ENCODE measurements around the gene TAS2R50. TPM values are rescaled to one million over a fixed set of nuclear protein-coding genes. Genes with fewer than 3 reads are reported as not detected.

Gene TAS2R50
- total RNA-seq, 2 experiments from 2014 or later = 0.63 TPM; not detected in 1

- no peak for DNase-seq
- TF ChIP-seq CTCF (IDR thresholded peaks at IDR 0.05) = no peak
- ChIA-PET CTCF (no interaction called here), POLR2A (no interaction called here)
- H3K4me3 Mint-ChIP-seq = no peak within 1 kb of the TSS
- no peak for ATAC-seq
- peaks cover 1% of the 10 kb centered on the region for H3K9me3 Mint-ChIP-seq
- H3K36me3 Mint-ChIP-seq (ENCODE audit: low read depth) = peaks cover 27% of the 10 kb centered on the region
- no peaks in the 10 kb centered on the region for H3K4me1 Mint-ChIP-seq (ENCODE audit: low read depth)
- intact Hi-C loops (cut with micrococcal nuclease) = no loop called here
- no peak within 1 kb of the TSS for H3K27ac Mint-ChIP-seq
- no peaks in the 10 kb centered on the region for H3K27me3 Mint-ChIP-seq
These were observed 11.5 kb upstream of the TAS2R50 start, which contains the start of gene TAS2R20 for GRCh38 chr12:10998204-10998603. Gene TAS2R20, minus strand, starts transcription at chr12:10998304. Its CDS starts 429 bp downstream, at chr12:10997875.

GRCh38 chr12:10994307-10994706 is 7.6 kb upstream of the TAS2R50 start:
- ChIA-PET POLR2A (no interaction called here), CTCF (no interaction called here)
- TF ChIP-seq CTCF (IDR thresholded peaks at IDR 0.05) = no peak
- H3K4me3 Mint-ChIP-seq = no peak overlapping the region
- H3K36me3 Mint-ChIP-seq (ENCODE audit: low read depth) = peaks cover 45% of the 10 kb centered on the region
- ATAC-seq = no peak
- H3K4me1 Mint-ChIP-seq (ENCODE audit: low read depth) = no peaks in the 10 kb centered on the region
- peaks cover 6% of the 10 kb centered on the region for H3K9me3 Mint-ChIP-seq
- intact Hi-C loops (cut with micrococcal nuclease) = no loop called here
- no peak for DNase-seq
- no peaks in the 10 kb centered on the region for H3K27me3 Mint-ChIP-seq
- H3K27ac Mint-ChIP-seq = no peak overlapping the region

- Mint-ChIP-seq H3K4me3 (no peak overlapping the region), H3K4me1 (ENCODE audit: low read depth) (peaks cover 12% of the 10 kb centered on the region), H3K9me3 (peaks cover 6% of the 10 kb centered on the region), H3K27ac (no peak overlapping the region), H3K36me3 (ENCODE audit: low read depth) (peaks cover 31% of the 10 kb centered on the region), H3K27me3 (peaks cover 6% of the 10 kb centered on the region)
- no peak for TF ChIP-seq CTCF (IDR thresholded peaks at IDR 0.05)
- POLR2A ChIA-PET = no interaction called here
- CTCF ChIA-PET = no interaction called here
- ATAC-seq = peak; percentile 42
- intact Hi-C loops (cut with micrococcal nuclease) = no loop called here
- no peak for DNase-seq
These were observed 2.4 kb upstream of the TAS2R50 start for GRCh38 chr12:10989107-10989506.

- H3K36me3 Mint-ChIP-seq (ENCODE audit: low read depth) = peaks cover 6% of the 10 kb centered on the region
- H3K27me3 Mint-ChIP-seq = peaks cover 26% of the 10 kb centered on the region
- POLR2A ChIA-PET = no interaction called here
- H3K4me1 Mint-ChIP-seq (ENCODE audit: low read depth) = peaks cover 36% of the 10 kb centered on the region
- no peak overlapping the region for H3K27ac Mint-ChIP-seq
- ATAC-seq (peak; percentile 88), DNase-seq (peak; percentile 68)
- no peaks in the 10 kb centered on the region for H3K9me3 Mint-ChIP-seq
- intact Hi-C loops (cut with micrococcal nuclease) = no loop called here
- TF ChIP-seq CTCF (IDR thresholded peaks at IDR 0.05) = no peak
- no peak overlapping the region for H3K4me3 Mint-ChIP-seq
- CTCF ChIA-PET = interaction anchor here (1.0 kb wide), 1 partner anchor 504 kb away, joined by 3 read pairs; no protein-coding TSS in a partner anchor
These were observed 4.5 kb downstream of the TAS2R50 start for GRCh38 chr12:10982244-10982643.

- POLR2A ChIA-PET = no interaction called here
- peaks cover 8% of the 10 kb centered on the region for H3K36me3 Mint-ChIP-seq (ENCODE audit: low read depth)
- H3K27ac Mint-ChIP-seq = no peak overlapping the region
- TF ChIP-seq CTCF (IDR thresholded peaks at IDR 0.05) = no peak
- H3K4me3 Mint-ChIP-seq = no peak overlapping the region
- ATAC-seq = no peak
- intact Hi-C loops (cut with micrococcal nuclease) = no loop called here
- H3K4me1 Mint-ChIP-seq (ENCODE audit: low read depth) = peaks cover 5% of the 10 kb centered on the region
- CTCF ChIA-PET = no interaction called here
- H3K27me3 Mint-ChIP-seq = peaks cover 8% of the 10 kb centered on the region
- H3K9me3 Mint-ChIP-seq = no peaks in the 10 kb centered on the region
- DNase-seq = no peak
These were observed 11.7 kb downstream of the TAS2R50 start for GRCh38 chr12:10974965-10975364.
